Measurements from ENCODE around the gene KAT8. TPM values are rescaled to one million over a fixed set of nuclear protein-coding genes. Genes with fewer than 3 reads are reported as not detected.

The KAT8 gene
- total and polyA plus RNA-seq, 10 of the 15 experiments (the other 5 are each of a cell fraction or from before 2014, with no cell fraction given): 5.5 to 55.8 (median 39.6) TPM

- Histone ChIP-seq H3K36me3 (ENCODE audit: control insufficient read depth in 2 of 2, insufficient read depth in 2 of 2, low read length in 1 of 2) (no peaks in the 10 kb centered on the region; a peak in 3 of 4 replicates), H3K4me3 (peak overlapping the region; percentile 74), H4K20me1 (ENCODE audit: control insufficient read depth, insufficient read depth) (no peaks in the 10 kb centered on the region), H3K27ac (ENCODE audit: control insufficient read depth, insufficient read depth) (peak overlapping the region; percentile 81), H3K9ac (ENCODE audit: control insufficient read depth, insufficient read depth, low read length) (0 out of 2 replicates have a peak overlapping the region, but pooled peaks have one; percentile 91), H3K27me3 (replicated peaks in 1 of 2; ENCODE audit: control insufficient read depth in 2 of 2, insufficient read depth in 2 of 2, low read length in 1 of 2) (no peaks in the 10 kb centered on the region), H3K4me2 (ENCODE audit: control insufficient read depth, insufficient read depth) (peak overlapping the region; percentile 77), H2AFZ (ENCODE audit: control insufficient read depth, low read depth, low read length) (no peak overlapping the region), H3K79me2 (ENCODE audit: control insufficient read depth, insufficient read depth, low read length) (peaks cover 13% of the 10 kb centered on the region), H3K4me1 (ENCODE audit: control insufficient read depth, insufficient read depth, low read length) (peaks cover 22% of the 10 kb centered on the region), H3K9me3 (replicated peaks; ENCODE audit: control insufficient read depth, insufficient read depth, low read length) (no peaks in the 10 kb centered on the region)
- ChIA-PET CTCF (interaction anchor here (0.6 to 1.6 kb wide), 3 partner anchors 9 to 35 kb away, joined by 3 to 6 read pairs (median 4); no protein-coding TSS in a partner anchor), POLR2A (interaction anchor here (0.7 to 3.1 kb wide), 4 partner anchors 11 to 152 kb away, joined by 4 to 13 read pairs (median 8); partner anchors contain the start of genes KAT8, ZNF646 and ZNF668), RAD21 (ENCODE audit: unreplicated experiment) (interaction anchor here (1.5 to 2.8 kb wide), 3 partner anchors 9 to 35 kb away, joined by 6 to 12 read pairs (median 6); partner anchors contain the start of gene KAT8), SMC1A (ENCODE audit: uncharacterized antibody, unreplicated experiment) (no interaction called here)
- in situ Hi-C loops (cut with MboI): no loop called here
- ATAC-seq (no peak), FAIRE-seq (no peak), DNase-seq (ENCODE audit: low read depth, low spot score) (no peak)
- 87% methylated on average over 28 of the region's 28 CpGs for WGBS (ENCODE audit: insufficient coverage, insufficient replicate concordance, low lambda C conversion rate, missing lambda C conversion rate)
- BruUV-seq (replicated peaks): no TSS peak
- TF ChIP-seq TCF3 (IDR thresholded peaks at IDR 0.05; ENCODE audit: borderline replicate concordance, insufficient read depth, low read depth, low read length) (no peak), SIN3A (IDR thresholded peaks at IDR 0.05; ENCODE audit: low read depth, low read length) (no peak)
- TF ChIP-seq, protein P1, sequence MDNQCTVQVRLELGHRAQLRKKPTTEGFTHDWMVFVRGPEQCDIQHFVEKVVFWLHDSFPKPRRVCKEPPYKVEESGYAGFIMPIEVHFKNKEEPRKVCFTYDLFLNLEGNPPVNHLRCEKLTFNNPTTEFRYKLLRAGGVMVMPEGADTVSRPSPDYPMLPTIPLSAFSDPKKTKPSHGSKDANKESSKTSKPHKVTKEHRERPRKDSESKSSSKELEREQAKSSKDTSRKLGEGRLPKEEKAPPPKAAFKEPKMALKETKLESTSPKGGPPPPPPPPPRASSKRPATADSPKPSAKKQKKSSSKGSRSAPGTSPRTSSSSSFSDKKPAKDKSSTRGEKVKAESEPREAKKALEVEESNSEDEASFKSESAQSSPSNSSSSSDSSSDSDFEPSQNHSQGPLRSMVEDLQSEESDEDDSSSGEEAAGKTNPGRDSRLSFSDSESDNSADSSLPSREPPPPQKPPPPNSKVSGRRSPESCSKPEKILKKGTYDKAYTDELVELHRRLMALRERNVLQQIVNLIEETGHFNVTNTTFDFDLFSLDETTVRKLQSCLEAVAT (IDR thresholded peaks at IDR 0.05): peak; percentile 76
- intact Hi-C loops (cut with micrococcal nuclease; ENCODE audit: unreplicated experiment): loop anchor here (5.0 kb wide), 1 partner anchor 36 kb away; no protein-coding TSS in a partner anchor
These were observed 10.7 kb upstream of the KAT8 start for GRCh38 chr16:31106509-31107464.

All from GM12878 (cell line).